Transverse colon (tissue), 4 donors: ENCODE measurements around the gene BMPR2. TPM values are rescaled to one million over a fixed set of nuclear protein-coding genes. Genes with fewer than 3 reads are reported as not detected.

ENCODE experiments used
- DNase-seq: peaks from one replicate; pipeline ENCODE4 v3.0.0-alpha.2; 2019
- H3K27ac ChIP-seq, 4 donors: fragments of 200-600 bp; sonication (generic); 2 replicates each; pipeline ENCODE4 v1.5.1; 2016 to 2018; ENCODE audit warnings: inconsistent platforms in 4 of 4
- H3K27me3 ChIP-seq: fragments of 200-600 bp; sonication (generic); 2 replicates; pipeline ENCODE4 v1.5.1; 2017; ENCODE audit warnings: inconsistent platforms
- H3K36me3 ChIP-seq, 4 donors: fragments of 200-600 bp; sonication (generic); 2 replicates each; pipeline ENCODE4 v1.5.1; 2017 to 2019; ENCODE audit warnings: inconsistent platforms in 4 of 4
- H3K4me1 ChIP-seq, 4 donors: fragments of 200-600 bp; sonication (generic); 2 replicates each; pipeline ENCODE4 v1.5.1; 2017 to 2020; ENCODE audit warnings: inconsistent platforms in 4 of 4
- H3K4me3 ChIP-seq, 4 donors: fragments of 200-600 bp; sonication (generic); 1 replicate in 1 of 4; 2 replicates in 3 of 4; pipeline versions ENCODE4 v1.5.1 to v1.6.1; 2017 to 2019; ENCODE audit warnings: inconsistent platforms in 4 of 4
- H3K9me3 ChIP-seq, 2 donors: fragments of 200-600 bp; sonication (generic); 2 replicates each; pipeline ENCODE4 v1.5.1; 2017 to 2019; ENCODE audit warnings: inconsistent platforms in 2 of 2
- EP300 ChIP-seq: sonication (generic); formaldehyde crosslinking; IDR thresholded peaks from one replicate; pipeline ENCODE4 v1.6.1; 2017; ENCODE audit warnings: antibody characterized with exemption, low read depth
- POLR2A ChIP-seq: fragments of 450-650 bp; IDR thresholded peaks from one replicate; pipeline ENCODE4 v1.6.1; 2016; ENCODE audit warnings: antibody characterized with exemption, mild to moderate bottlenecking, moderate library complexity
- POLR2AphosphoS5 ChIP-seq, 3 donors: sonication (generic); formaldehyde crosslinking; IDR thresholded peaks; one replicate each; pipeline ENCODE4 v1.6.1; 2016; ENCODE audit warnings: antibody characterized with exemption in 3 of 3
- WGBS, 2 donors: methylation state at CpG; one replicate each; pipeline ENCODE4 v1.1.5; 2018; ENCODE audit warnings: low coverage in 1 of 2; 5-methylcytosine and 5-hydroxymethylcytosine counted together
- in situ Hi-C, 4 donors: fragments of 200-750 bp; cut with MboI; loops; one replicate each; pipeline versions ENCODE4 v1.15.0 to v1.15.1; 2017; ENCODE audit warnings: low sequenced_read_pairs in 3 of 4, low pct_ligation_motif_present in 1 of 4, low pct_unique_long_range_greater_than_20kb in 1 of 4
- intact Hi-C: fragments of 100-400 bp; cut with DNase I; formaldehyde crosslinking; loops from one replicate; pipeline ENCODE4 v1.15.1; 2023; ENCODE audit warnings: low total_unique reads
- total RNA-seq, 4 donors: library from RNA; depleted of rRNA; stranded (reverse); fragments of >200 nt; gene quantifications; one replicate each; pipeline ENCODE4 v1.1.0, GENCODE V29; 2016
- TF ChIP-seq, protein P1 (sequence below), 5 experiments: fragments of 200-600 bp in 3 of 5; fragments of 450-650 bp in 2 of 5; sonication (generic) in 3 of 5; IDR thresholded peaks; 1 replicate in 2 of 5; 2 replicates in 3 of 5; pipeline ENCODE4 v1.5.1; 2016 to 2017; ENCODE audit warnings: antibody characterized with exemption in 5 of 5, inconsistent platforms in 3 of 5, mild to moderate bottlenecking in 2 of 5, moderate library complexity in 1 of 5

BMPR2 gene
- total RNA-seq: 10 to 100 TPM; 16.5 to 40.5 (median 26.5) TPM

DNA sequence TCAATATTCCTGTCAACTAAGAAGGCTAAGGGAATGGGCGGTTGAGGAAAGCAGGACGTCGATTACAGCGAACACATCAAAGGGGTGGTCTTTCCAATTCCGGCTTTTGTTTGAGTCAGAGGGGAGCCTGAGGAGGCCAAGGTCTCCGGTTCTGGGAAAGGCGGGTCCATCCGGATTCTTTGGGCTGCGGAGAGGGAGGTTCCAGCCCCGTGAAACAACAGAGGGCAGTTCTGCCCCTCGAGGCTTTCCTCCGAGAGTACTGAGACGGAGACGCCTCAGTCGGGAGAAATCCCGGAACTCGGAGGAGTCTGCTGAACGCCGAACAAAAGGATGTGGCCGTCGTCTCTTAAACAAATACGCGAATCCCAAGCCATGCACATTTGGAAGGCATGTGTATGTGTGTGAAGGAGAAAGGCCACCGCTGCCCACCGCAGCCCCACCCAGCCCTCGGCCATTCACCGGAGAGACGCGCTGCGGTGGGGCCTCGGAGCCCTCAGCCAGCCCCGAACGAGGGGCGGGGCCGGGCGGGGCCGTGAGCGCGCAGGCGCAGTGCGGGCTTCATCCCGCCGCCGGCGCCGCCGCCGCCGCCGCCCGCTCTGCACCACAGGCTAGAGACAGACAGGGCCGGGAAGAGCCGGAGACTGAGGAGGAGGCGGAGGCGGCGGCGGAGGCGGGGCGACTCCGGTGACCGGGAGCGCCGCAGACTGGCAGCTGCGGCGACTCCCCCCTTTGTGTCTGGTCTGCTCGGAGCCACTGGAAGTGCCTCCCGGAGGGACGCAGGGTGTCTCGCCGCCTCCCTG, at the start of gene BMPR2:
Gene BMPR2 (plus strand): TSS at position 719 of the 800 bp plus-strand sequence. CDS start 1,148 bp downstream, outside the sequence.
- Histone ChIP-seq H3K36me3 (no peaks in the 10 kb centered on the region), H3K27ac (peak within 1 kb of the TSS; percentile 95 to 99 (median 96)), H3K9me3 (no peaks in the 10 kb centered on the region), H3K4me3 (peak within 1 kb of the TSS; percentile 78 to 84 (median 80)), H3K4me1 (peaks cover 0 to 31% (median 16%) of the 10 kb centered on the region in 4 donors), H3K27me3 (no peaks in the 10 kb centered on the region)
- intact Hi-C loops (loop anchor here (5.0 kb wide), 1 partner anchor 109 kb away; the partner anchor contains the start of gene NOP58), in situ Hi-C loops (no loop called here)
- TF ChIP-seq POLR2AphosphoS5 (IDR thresholded peaks at IDR 0.05): peak; percentile 87 to 92 (median 90)
- TF ChIP-seq POLR2A: peak; percentile 81
- no peak for TF ChIP-seq EP300
- peak; percentile 92 for DNase-seq
- WGBS, 2 donors: 0% methylated on average over 6 to 63 of the region's 70 CpGs

DNA sequence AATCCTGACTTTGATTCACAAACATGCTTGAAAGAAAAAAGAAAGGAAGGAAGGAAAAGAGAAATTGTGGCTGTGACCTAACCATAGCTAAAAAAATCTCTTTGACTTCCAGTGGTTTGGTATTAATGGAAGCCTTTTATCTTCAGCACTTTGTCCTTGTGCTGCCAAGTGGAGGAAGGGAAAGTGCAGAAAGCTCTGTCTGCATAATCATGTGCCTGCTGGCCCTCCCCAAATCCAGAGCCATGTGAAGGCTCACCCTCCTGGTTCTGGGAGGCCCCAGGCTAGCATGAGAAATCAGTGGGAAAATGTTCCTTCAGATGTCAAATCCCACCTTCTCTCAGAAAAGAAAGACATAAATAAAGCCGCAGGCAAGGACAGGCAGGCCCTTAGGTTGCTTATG, 48.3 kb upstream of the BMPR2 start:
- Histone ChIP-seq H3K27me3 (no peaks in the 10 kb centered on the region), H3K36me3 (no peaks in the 10 kb centered on the region), H3K27ac (no peak overlapping the region), H3K9me3 (no peaks in the 10 kb centered on the region), H3K4me1 (no peaks in the 10 kb centered on the region), H3K4me3 (no peak overlapping the region)
- DNase-seq: no peak
- in situ Hi-C loops (no loop called here), intact Hi-C loops (no loop called here)
- TF ChIP-seq POLR2A (no peak), EP300 (no peak)
- WGBS, 2 donors: 100% methylated on average over 1 of the region's 1 CpG; no CpG with 5 or more reads in 1 of the 2 donors

DNA sequence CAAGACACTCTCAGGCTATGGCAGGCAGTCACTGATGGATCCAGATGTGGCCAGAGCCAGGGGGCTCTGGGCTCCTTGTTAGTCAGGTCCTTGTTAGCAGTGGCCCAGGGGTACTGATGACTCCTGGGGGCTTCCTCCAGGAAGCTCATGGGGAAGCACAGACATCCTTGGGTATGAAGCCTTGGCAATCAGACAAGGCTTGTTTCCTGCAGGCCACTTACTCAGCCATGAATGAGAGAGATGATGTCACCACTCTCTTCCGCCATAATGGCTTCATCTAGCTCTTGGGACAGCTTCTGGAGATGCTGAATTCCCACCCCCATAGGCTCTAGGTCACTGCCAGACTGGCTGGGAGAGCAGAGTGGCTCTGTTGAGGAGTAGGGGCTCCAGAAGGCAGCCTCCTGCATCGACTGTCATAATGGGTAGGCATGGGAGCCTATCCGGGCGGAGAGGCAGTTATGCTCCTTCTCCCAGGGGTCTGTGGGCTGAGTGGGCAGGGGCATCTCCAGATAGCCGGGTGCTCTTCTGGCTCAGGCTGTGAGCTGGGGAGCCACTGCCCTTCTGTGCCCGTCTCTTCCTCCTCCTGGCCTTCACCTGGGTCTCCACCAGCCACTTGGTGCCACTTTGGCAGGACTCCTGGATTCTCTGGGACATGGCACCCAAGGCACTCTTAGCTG, 40.2 kb upstream of the BMPR2 start:
- intact Hi-C loops: no loop called here
- WGBS, 2 donors: 92% methylated on average over 6 of the region's 6 CpGs; no CpG with 5 or more reads in 1 of the 2 donors

DNA sequence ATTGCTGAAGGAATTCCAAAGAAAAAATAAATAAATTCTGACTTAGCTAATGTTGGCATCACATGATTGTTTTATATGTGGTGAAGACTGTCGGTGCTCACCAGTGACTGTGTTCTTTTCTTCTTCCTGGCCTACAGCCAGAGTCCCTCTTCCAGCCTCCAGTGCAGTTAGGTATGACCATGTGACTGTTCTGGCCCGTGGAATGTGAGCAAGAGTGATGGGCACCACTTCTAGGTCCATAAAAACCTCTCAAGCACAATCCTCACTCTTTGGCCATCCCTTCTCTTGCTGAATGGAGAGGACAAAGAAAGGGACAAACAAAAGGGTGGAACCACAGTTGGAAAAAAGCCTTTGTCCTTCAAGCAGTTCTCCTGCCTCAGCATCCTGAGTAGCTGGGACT, 39.0 kb upstream of the BMPR2 start:
- TF ChIP-seq POLR2AphosphoS5 (IDR thresholded peaks at IDR 0.05) (no peak), POLR2A (no peak), EP300 (no peak)
- TF ChIP-seq, protein P1, sequence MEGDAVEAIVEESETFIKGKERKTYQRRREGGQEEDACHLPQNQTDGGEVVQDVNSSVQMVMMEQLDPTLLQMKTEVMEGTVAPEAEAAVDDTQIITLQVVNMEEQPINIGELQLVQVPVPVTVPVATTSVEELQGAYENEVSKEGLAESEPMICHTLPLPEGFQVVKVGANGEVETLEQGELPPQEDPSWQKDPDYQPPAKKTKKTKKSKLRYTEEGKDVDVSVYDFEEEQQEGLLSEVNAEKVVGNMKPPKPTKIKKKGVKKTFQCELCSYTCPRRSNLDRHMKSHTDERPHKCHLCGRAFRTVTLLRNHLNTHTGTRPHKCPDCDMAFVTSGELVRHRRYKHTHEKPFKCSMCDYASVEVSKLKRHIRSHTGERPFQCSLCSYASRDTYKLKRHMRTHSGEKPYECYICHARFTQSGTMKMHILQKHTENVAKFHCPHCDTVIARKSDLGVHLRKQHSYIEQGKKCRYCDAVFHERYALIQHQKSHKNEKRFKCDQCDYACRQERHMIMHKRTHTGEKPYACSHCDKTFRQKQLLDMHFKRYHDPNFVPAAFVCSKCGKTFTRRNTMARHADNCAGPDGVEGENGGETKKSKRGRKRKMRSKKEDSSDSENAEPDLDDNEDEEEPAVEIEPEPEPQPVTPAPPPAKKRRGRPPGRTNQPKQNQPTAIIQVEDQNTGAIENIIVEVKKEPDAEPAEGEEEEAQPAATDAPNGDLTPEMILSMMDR (IDR thresholded peaks at IDR 0.05): no peak

More for the DNA sequence above, 40.2 kb upstream of the BMPR2 start:
- Histone ChIP-seq H3K27ac (no peak overlapping the region), H3K4me1 (no peaks in the 10 kb centered on the region), H3K4me3 (no peak overlapping the region), H3K27me3 (no peaks in the 10 kb centered on the region), H3K36me3 (no peaks in the 10 kb centered on the region), H3K9me3 (no peaks in the 10 kb centered on the region)
- TF ChIP-seq, protein P1 (IDR thresholded peaks at IDR 0.05): no peak
- TF ChIP-seq POLR2AphosphoS5 (IDR thresholded peaks at IDR 0.05): no peak
- in situ Hi-C loops: no loop called here
- no peak for DNase-seq

GRCh38 chr2:202337706-202338346, 38.3 kb upstream of the BMPR2 start:
- in situ Hi-C loops: no loop called here
- WGBS, 2 donors: 75 to 83% methylated on average over 3 to 7 of the region's 7 CpGs
- TF ChIP-seq POLR2A: no peak
- TF ChIP-seq EP300: no peak
- no peak for TF ChIP-seq POLR2AphosphoS5 (IDR thresholded peaks at IDR 0.05)
- TF ChIP-seq, protein P1 (IDR thresholded peaks at IDR 0.05): no peak

More for the DNA sequence above, 39.0 kb upstream of the BMPR2 start:
- intact Hi-C loops: no loop called here
- WGBS, 2 donors: 14 to 54% methylated on average over 1 to 2 of the region's 2 CpGs
- Histone ChIP-seq H3K9me3 (no peaks in the 10 kb centered on the region), H3K4me3 (no peak overlapping the region), H3K27me3 (no peaks in the 10 kb centered on the region), H3K4me1 (no peaks in the 10 kb centered on the region), H3K36me3 (no peaks in the 10 kb centered on the region), H3K27ac (no peak overlapping the region)
- in situ Hi-C loops: no loop called here
- no peak for DNase-seq

More at GRCh38 chr2:202337706-202338346, 38.3 kb upstream of the BMPR2 start:
- intact Hi-C loops: no loop called here
- DNase-seq: no peak
- Histone ChIP-seq H3K9me3 (no peaks in the 10 kb centered on the region), H3K36me3 (no peaks in the 10 kb centered on the region), H3K27me3 (no peaks in the 10 kb centered on the region), H3K4me3 (no peak overlapping the region), H3K4me1 (no peaks in the 10 kb centered on the region), H3K27ac (no peak overlapping the region)
